Trophoblast cell (in vitro differentiated cells and primary cell): ENCODE data around the gene CSF2. TPM values are rescaled to one million over a fixed set of nuclear protein-coding genes. Genes with fewer than 3 reads are reported as not detected.

Experiments
- DNase-seq, 2 donors: peaks; one replicate each; pipeline ENCODE4 v3.0.0-alpha.2; 2016
- H2AFZ ChIP-seq: 2 replicates; pipeline ENCODE4 v1.6.1; 2013; ENCODE audit warnings: low read length, moderate library complexity, mild to moderate bottlenecking; ENCODE audit not compliant: insufficient read depth, poor library complexity
- H2AK5ac ChIP-seq: 2 replicates; pipeline ENCODE4 v1.6.1; 2013; ENCODE audit warnings: mild to moderate bottlenecking, low read length
- H2BK120ac ChIP-seq: 2 replicates; pipeline ENCODE4 v1.6.1; 2013; ENCODE audit warnings: low read length, mild to moderate bottlenecking, moderate library complexity; ENCODE audit not compliant: insufficient read depth, poor library complexity
- H2BK12ac ChIP-seq: 2 replicates; pipeline ENCODE4 v1.6.1; 2013; ENCODE audit warnings: mild to moderate bottlenecking, low read length, moderate library complexity
- H2BK5ac ChIP-seq: 2 replicates; pipeline ENCODE4 v1.6.1; 2013; ENCODE audit warnings: low read length, low read depth, moderate library complexity, mild to moderate bottlenecking; ENCODE audit not compliant: poor library complexity
- H3K14ac ChIP-seq: 2 replicates; pipeline ENCODE4 v1.6.1; 2013; ENCODE audit warnings: mild to moderate bottlenecking, low read length
- H3K18ac ChIP-seq: 2 replicates; pipeline ENCODE4 v1.6.1; 2013; ENCODE audit warnings: mild to moderate bottlenecking, low read length
- H3K23ac ChIP-seq: 2 replicates; pipeline ENCODE4 v1.6.1; 2013; ENCODE audit warnings: low read length
- H3K27ac ChIP-seq: 2 replicates; pipeline ENCODE4 v1.5.1; 2013; ENCODE audit warnings: low read depth, mild to moderate bottlenecking, inconsistent platforms, low read length, moderate library complexity
- H3K27me3 ChIP-seq: 2 replicates; pipeline ENCODE4 v1.6.1; 2013; ENCODE audit warnings: inconsistent platforms, mild to moderate bottlenecking, low read length, moderate library complexity; ENCODE audit not compliant: insufficient read depth
- H3K36me3 ChIP-seq, 2 experiments: 1 replicate in 1 of 2; 2 replicates in 1 of 2; pipeline ENCODE4 v1.6.1; 2013; ENCODE audit warnings: low read length in 2 of 2, mild to moderate bottlenecking in 2 of 2, moderate library complexity in 1 of 2; ENCODE audit not compliant: insufficient read depth in 2 of 2, control insufficient read depth in 1 of 2
- H3K4ac ChIP-seq: 2 replicates; pipeline ENCODE4 v1.6.1; 2013; ENCODE audit warnings: low read depth, mild to moderate bottlenecking, low read length, moderate library complexity
- H3K4me1 ChIP-seq, 2 experiments: 1 replicate in 1 of 2; 2 replicates in 1 of 2; pipeline ENCODE4 v1.6.1; 2013; ENCODE audit warnings: low read length in 2 of 2, mild to moderate bottlenecking in 2 of 2, moderate library complexity in 1 of 2; ENCODE audit not compliant: insufficient read depth in 2 of 2, control insufficient read depth in 1 of 2
- H3K4me2 ChIP-seq: 2 replicates; pipeline ENCODE4 v1.6.1; 2013; ENCODE audit warnings: inconsistent platforms, mild to moderate bottlenecking, low read length, moderate library complexity
- H3K4me3 ChIP-seq: 2 replicates; pipeline ENCODE4 v1.5.1; 2013; ENCODE audit warnings: mild to moderate bottlenecking, low read depth, low read length, inconsistent platforms
- H3K79me1 ChIP-seq: one replicate; pipeline ENCODE4 v1.6.1; 2013; ENCODE audit warnings: low read length
- H3K79me2 ChIP-seq: 2 replicates; pipeline ENCODE4 v1.6.1; 2013; ENCODE audit warnings: low read length, mild to moderate bottlenecking; ENCODE audit not compliant: control insufficient read depth, insufficient read depth, poor library complexity
- H3K9ac ChIP-seq: 2 replicates; pipeline ENCODE4 v1.6.1; 2013; ENCODE audit warnings: mild to moderate bottlenecking, low read length
- H3K9me3 ChIP-seq: 2 replicates; pipeline ENCODE4 v1.6.1; 2013; ENCODE audit warnings: low read depth, mild to moderate bottlenecking, control low read depth, inconsistent platforms, low read length; ENCODE audit not compliant: insufficient read depth
- H4K12ac ChIP-seq: 2 replicates; pipeline ENCODE4 v1.6.1; 2013; ENCODE audit warnings: low read depth, mild to moderate bottlenecking, low read length, moderate library complexity
- H4K8ac ChIP-seq: 2 replicates; pipeline ENCODE4 v1.6.1; 2013; ENCODE audit warnings: low read depth, mild to moderate bottlenecking, low read length, moderate library complexity
- H4K91ac ChIP-seq: one replicate; pipeline ENCODE4 v1.6.1; 2013; ENCODE audit warnings: low read depth, mild to moderate bottlenecking, low read length, moderate library complexity
- WGBS: extraction: QIAGEN DNeasy Blood & Tissue Kit; methylation state at CpG from one replicate; pipeline ENCODE4 v1.1.7; 2013; ENCODE audit warnings: missing lambda C conversion rate; ENCODE audit not compliant: insufficient read length, insufficient coverage; ENCODE audit errors: extremely low coverage; 5-methylcytosine and 5-hydroxymethylcytosine counted together
- polyA plus RNA-seq: library from polyadenylated mRNA; stranded (reverse); fragments of 200-250 nt; gene quantifications from 2 replicates; pipeline ENCODE4 v1.2.3, GENCODE V29; 2013

Gene CSF2
- polyA plus RNA-seq = not detected in 2 replicates

DNA sequence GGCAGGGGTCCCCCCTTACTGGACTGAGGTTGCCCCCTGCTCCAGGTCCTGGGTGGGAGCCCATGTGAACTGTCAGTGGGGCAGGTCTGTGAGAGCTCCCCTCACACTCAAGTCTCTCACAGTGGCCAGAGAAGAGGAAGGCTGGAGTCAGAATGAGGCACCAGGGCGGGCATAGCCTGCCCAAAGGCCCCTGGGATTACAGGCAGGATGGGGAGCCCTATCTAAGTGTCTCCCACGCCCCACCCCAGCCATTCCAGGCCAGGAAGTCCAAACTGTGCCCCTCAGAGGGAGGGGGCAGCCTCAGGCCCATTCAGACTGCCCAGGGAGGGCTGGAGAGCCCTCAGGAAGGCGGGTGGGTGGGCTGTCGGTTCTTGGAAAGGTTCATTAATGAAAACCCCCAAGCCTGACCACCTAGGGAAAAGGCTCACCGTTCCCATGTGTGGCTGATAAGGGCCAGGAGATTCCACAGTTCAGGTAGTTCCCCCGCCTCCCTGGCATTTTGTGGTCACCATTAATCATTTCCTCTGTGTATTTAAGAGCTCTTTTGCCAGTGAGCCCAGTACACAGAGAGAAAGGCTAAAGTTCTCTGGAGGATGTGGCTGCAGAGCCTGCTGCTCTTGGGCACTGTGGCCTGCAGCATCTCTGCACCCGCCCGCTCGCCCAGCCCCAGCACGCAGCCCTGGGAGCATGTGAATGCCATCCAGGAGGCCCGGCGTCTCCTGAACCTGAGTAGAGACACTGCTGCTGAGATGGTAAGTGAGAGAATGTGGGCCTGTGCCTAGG lies at the start of gene CSF2:
Gene CSF2 (plus strand): TSS at position 559 of the 783 bp plus-strand sequence. CDS start 35 bp downstream, at position 594.
- Histone ChIP-seq H3K4me2 (no peak within 1 kb of the TSS), H4K12ac (no peak within 1 kb of the TSS), H3K79me2 (no peaks in the 10 kb centered on the region), H3K23ac (no peak within 1 kb of the TSS), H3K27me3 (no peaks in the 10 kb centered on the region), H3K18ac (no peak within 1 kb of the TSS), H4K91ac (no peak within 1 kb of the TSS), H2BK5ac (no peak within 1 kb of the TSS), H3K14ac (no peak within 1 kb of the TSS), H3K4me3 (no peak within 1 kb of the TSS), H3K9me3 (no peaks in the 10 kb centered on the region), H2AFZ (no peak within 1 kb of the TSS), H3K79me1 (no peaks in the 10 kb centered on the region), H2AK5ac (no peak within 1 kb of the TSS), H2BK120ac (no peak within 1 kb of the TSS), H3K4ac (no peak within 1 kb of the TSS), H4K8ac (no peak within 1 kb of the TSS), H3K36me3 (no peaks in the 10 kb centered on the region), H2BK12ac (no peak within 1 kb of the TSS), H3K27ac (no peak within 1 kb of the TSS), H3K4me1 (no peaks in the 10 kb centered on the region), H3K9ac (no peak within 1 kb of the TSS)
- no CpG with 5 or more reads among the region's 12 CpGs for WGBS
- DNase-seq = no peak

DNA sequence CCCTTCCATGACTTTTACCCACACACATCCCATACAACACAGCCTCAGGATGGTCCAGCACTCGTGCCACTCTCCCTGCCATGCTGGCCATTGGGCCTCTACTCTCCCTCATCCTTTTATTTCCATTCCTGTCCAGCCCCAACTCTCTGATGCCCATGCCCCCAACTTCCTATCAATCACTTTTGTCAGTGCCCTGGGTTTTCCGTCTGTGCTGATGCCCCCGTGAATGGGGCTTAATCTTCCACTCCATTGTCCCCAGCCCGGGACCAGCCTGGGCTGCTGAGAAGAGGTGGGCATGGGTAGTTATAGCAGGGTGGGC lies 49.5 kb upstream of the CSF2 start:
- no CpG with 5 or more reads among the region's 4 CpGs for WGBS

DNA sequence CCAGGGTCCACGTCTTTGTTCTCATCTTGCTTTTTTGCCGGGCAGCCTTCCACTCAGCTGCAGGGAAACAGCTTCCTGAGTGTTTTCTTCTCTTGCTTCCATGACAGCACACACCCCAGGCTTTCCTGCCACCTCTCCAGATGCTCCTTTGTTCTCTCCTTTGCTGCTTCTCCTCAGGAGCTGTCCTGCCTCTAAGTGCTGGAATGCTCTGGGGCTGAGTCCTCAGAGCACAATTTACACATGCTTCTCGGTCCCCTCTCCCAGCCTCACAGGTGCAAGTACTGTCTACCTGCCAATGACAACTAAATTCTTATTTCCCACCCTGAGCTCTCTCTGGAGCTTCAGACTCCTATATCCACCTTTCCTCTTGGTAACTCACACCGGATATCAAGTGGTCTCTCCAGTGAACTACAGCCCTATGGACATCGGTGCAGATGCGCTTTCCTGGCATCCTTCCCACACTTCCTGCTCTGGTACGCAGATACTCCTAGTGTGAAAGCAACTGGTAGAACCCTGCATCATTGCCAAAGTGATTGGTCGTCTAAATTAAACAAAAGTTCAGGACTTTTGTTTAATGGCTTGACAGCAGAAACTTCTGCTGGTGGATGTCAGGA lies 48.7 kb upstream of the CSF2 start:
- Histone ChIP-seq H3K4me2 (no peak overlapping the region), H3K27ac (no peak overlapping the region), H2BK5ac (no peak overlapping the region), H3K9me3 (no peaks in the 10 kb centered on the region), H3K79me2 (no peaks in the 10 kb centered on the region), H3K23ac (no peak overlapping the region), H3K18ac (no peak overlapping the region), H2BK120ac (no peak overlapping the region), H3K27me3 (no peaks in the 10 kb centered on the region), H3K36me3 (no peaks in the 10 kb centered on the region), H3K4me3 (no peak overlapping the region), H3K79me1 (no peaks in the 10 kb centered on the region), H2AK5ac (no peak overlapping the region), H2BK12ac (no peak overlapping the region), H3K4ac (no peak overlapping the region), H2AFZ (no peak overlapping the region), H4K91ac (no peak overlapping the region), H3K9ac (no peak overlapping the region), H4K12ac (no peak overlapping the region), H4K8ac (no peak overlapping the region), H3K4me1 (no peaks in the 10 kb centered on the region), H3K14ac (no peak overlapping the region)
- DNase-seq = no peak
- no CpG with 5 or more reads among the region's 8 CpGs for WGBS

More for the DNA sequence above, 49.5 kb upstream of the CSF2 start:
- H3K9me3 ChIP-seq = no peaks in the 10 kb centered on the region
- H4K12ac ChIP-seq = no peak overlapping the region
- H3K4me2 ChIP-seq = no peak overlapping the region
- no peak for DNase-seq
- no peak overlapping the region for H3K27ac ChIP-seq
- no peak overlapping the region for H4K91ac ChIP-seq
- no peaks in the 10 kb centered on the region for H3K4me1 ChIP-seq
- H3K18ac ChIP-seq = no peak overlapping the region
- H3K9ac ChIP-seq = no peak overlapping the region
- no peak overlapping the region for H2BK120ac ChIP-seq
- H3K14ac ChIP-seq = no peak overlapping the region
- H3K27me3 ChIP-seq = no peaks in the 10 kb centered on the region
- H3K79me1 ChIP-seq = no peaks in the 10 kb centered on the region
- H2AFZ ChIP-seq = no peak overlapping the region
- no peak overlapping the region for H3K23ac ChIP-seq
- no peak overlapping the region for H2BK12ac ChIP-seq
- no peak overlapping the region for H3K4me3 ChIP-seq
- H2BK5ac ChIP-seq = no peak overlapping the region
- H2AK5ac ChIP-seq = no peak overlapping the region
- H4K8ac ChIP-seq = no peak overlapping the region
- H3K4ac ChIP-seq = no peak overlapping the region
- H3K79me2 ChIP-seq = no peaks in the 10 kb centered on the region
- no peaks in the 10 kb centered on the region for H3K36me3 ChIP-seq

DNA sequence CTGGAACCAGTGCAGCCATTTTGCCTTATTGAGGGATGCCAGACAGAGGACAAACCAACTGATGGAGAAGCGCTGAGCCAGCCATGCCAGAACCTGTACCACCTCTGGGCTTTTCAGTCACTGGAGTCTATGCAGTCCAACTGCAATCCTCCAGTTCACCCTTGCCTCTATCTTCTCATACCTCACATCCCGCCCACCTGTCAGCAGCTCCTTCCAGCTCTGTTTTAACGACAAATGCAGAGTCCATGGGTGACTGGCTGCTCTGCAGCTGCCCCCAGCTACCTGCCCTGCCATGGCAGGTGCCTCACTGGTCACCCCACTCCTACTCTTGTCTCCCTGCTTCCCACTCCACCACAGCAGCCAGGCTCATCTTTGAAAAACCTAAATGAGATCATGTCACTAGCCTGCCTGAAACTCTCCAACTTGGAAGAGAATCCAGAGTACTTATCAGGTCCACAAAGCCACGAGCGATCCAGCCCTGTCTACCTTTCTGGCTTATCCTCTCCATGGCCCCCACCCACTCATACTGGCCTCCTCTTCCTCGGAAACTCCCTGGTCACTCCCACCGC lies 48.1 kb upstream of the CSF2 start:
- no peak overlapping the region for H4K12ac ChIP-seq

More for the DNA sequence above, 48.1 kb upstream of the CSF2 start:
- Histone ChIP-seq H3K18ac (no peak overlapping the region), H3K79me2 (no peaks in the 10 kb centered on the region), H2BK12ac (no peak overlapping the region), H3K27me3 (no peaks in the 10 kb centered on the region), H3K27ac (no peak overlapping the region), H3K14ac (no peak overlapping the region), H3K4me3 (no peak overlapping the region), H2AFZ (no peak overlapping the region), H3K36me3 (no peaks in the 10 kb centered on the region), H2BK120ac (no peak overlapping the region), H3K4ac (no peak overlapping the region), H3K9me3 (no peaks in the 10 kb centered on the region), H4K8ac (no peak overlapping the region), H3K23ac (no peak overlapping the region), H2BK5ac (no peak overlapping the region), H4K91ac (no peak overlapping the region), H3K4me2 (no peak overlapping the region), H3K79me1 (no peaks in the 10 kb centered on the region), H3K9ac (no peak overlapping the region), H2AK5ac (no peak overlapping the region), H3K4me1 (no peaks in the 10 kb centered on the region)
- no CpG with 5 or more reads among the region's 7 CpGs for WGBS
- DNase-seq = no peak
